Measurements from ENCODE around the gene CIDEC.
"Not testable (repeated sequence)": the region's sequence is repeated elsewhere in the genome, so short reads cannot be mapped to it uniquely, and the experiment has no call there.

CIDEC gene

DNA sequence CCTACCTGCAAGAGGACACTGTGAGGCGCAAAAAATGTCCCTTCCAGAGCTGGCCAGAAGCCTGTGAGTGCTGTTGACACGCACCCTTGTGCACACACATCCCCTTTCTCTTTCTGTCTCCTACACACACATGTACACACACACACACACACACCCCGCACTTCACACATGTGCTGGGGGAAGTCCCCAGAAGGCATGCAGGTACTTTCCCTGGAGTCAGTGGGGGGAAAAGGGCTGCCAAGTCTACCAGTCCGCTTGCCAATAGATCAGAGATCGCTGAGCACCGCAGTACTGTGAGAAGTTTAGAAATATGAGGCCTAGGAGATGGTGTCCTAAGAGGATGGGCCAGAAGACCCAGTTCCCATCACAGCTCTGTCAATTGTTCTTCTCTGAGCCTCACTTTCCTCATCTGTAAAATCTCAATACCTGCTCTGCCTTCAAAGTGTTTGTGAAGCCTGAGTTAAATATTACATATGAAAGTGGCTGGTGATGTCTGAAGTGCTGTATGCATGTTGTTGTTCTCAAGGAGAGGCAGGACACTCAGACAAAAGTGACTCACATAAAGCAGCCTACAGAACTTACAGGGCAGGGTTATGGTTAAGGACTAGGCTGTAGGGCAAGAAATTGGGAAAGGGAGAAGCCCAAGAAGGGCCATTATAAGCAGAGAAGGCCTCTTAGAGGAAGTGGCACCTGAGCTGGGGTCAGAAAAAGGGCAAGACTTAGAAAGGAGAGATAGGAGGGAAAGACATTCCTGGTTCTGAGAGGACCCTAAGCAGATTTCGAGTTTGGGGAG lies 29.4 kb upstream of the CIDEC start:
- H3K4me3 ChIP-seq (ENCODE audit: low read length), result no peak overlapping the region
- no peak for TF ChIP-seq ZNF274 (IDR thresholded peaks at IDR 0.05; ENCODE audit: low read depth, low read length)

- TF ChIP-seq ZNF274 (IDR thresholded peaks at IDR 0.05; ENCODE audit: low read depth, low read length), result no peak
- no peak overlapping the region for H3K4me3 ChIP-seq (ENCODE audit: low read length)
Measured at GRCh38 chr3:9908286-9908685, 28.2 kb upstream of the CIDEC start.

DNA sequence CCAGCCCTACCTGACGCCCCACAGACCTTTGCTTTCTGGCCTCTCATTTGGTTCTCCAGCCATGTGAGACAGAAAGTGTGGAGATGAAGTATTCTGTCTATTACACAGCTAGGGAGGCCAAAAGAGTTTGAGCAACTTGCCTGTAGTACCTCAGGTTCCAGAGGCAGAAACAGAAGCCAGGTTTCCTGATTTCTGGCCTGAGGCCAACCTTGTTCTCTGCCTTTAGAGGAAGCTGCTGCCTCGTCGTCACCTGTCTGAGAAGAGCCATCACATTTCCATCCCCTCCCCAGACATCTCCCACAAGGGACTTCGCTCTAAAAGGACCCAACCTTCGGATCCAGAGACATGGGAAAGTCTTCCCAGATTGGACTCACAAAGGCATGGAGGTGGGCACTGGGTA lies 26.4 kb upstream of the CIDEC start:
- H3K4me3 ChIP-seq (ENCODE audit: low read length), result no peak overlapping the region
- TF ChIP-seq ZNF274 (IDR thresholded peaks at IDR 0.05; ENCODE audit: low read depth, low read length), result no peak

DNA sequence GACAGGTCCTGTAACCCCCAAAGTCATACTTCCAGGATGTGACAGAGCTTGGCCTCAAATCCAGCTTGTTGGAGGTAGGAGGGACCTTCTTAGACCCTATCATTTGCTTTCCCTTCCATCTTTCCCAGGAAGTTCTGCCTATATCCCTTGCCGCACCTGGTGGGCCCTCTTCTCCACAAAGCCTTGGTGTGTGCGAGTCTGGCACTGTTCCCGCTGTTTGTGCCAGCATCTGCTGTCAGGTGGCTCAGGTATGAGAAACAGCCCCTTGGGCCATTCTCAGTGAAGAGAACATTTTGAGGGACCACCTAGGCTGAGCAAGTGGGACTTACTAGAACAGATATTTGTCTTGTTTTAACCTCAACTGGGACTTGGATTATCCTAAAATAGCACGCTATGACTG lies 23.9 kb upstream of the CIDEC start:
- no peak for TF ChIP-seq ZNF274 (IDR thresholded peaks at IDR 0.05; ENCODE audit: low read depth, low read length)
- no peak overlapping the region for H3K4me3 ChIP-seq (ENCODE audit: low read length)

DNA sequence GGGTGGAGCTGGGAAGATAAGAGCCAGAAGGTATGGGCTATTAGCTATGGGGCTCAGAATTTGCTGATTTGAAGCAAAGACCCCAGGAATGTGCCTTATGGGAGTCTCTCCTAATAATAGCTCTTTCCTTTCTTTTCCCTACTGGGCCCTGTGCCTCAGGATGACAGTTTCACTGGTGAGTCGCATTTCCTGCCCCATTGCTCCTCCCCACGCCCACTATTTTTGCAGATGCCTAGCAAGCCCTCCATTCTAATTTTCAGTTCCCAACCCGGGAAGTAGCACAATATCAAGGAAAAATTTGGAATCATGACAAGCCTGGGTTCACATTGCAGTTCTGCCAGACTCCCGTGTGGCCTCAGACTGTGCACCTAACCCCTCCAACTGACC lies 23.2 kb upstream of the CIDEC start:
- no peak for TF ChIP-seq ZNF274 (IDR thresholded peaks at IDR 0.05; ENCODE audit: low read depth, low read length)
- H3K4me3 ChIP-seq (ENCODE audit: low read length), result no peak overlapping the region

DNA sequence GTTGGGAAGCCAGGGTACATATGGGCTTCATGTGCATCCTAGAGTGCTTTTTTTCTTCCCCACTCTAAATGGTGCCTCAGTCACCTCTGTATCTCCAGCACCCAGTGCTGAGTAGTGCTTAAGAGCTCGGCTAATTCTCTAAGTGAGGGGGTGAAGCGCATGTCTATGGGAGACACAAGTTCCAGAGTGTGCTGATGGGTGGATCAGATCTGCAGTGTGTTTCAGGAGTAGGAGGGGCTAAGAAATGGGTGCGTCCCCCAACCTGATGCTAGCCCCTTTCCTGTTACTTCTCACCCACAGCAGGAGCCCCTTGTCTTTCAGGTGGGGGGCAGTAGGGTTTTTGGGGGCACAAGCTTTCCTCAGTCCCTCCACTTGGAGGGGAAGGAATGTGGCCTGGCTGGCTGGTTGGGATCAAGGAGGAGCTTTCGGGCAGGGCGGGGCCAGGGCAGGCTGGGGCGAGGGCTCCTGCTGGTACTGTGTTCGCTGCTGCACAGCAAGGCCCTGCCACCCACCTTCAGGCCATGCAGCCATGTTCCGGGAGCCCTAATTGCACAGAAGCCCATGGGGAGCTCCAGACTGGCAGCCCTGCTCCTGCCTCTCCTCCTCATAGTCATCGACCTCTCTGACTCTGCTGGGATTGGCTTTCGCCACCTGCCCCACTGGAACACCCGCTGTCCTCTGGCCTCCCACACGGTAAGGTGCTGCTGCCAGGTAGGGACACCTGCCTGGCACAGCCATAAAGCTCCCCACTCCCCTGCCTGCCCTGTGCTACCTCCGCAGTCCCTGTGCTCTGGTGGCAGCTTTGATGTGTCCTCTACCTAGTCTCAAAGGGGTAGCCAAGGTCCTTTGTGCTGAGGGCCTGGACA lies 22.6 kb upstream of the CIDEC start, which contains the start of gene IL17RE:
Gene IL17RE, plus strand, starts transcription at position 477 of the 866 bp plus-strand sequence. Its CDS starts 85 bp downstream, at position 562.
- TF ChIP-seq ZNF274 (IDR thresholded peaks at IDR 0.05; ENCODE audit: low read depth, low read length), result no peak
- H3K4me3 ChIP-seq (ENCODE audit: low read length), result no peak within 1 kb of the TSS

DNA sequence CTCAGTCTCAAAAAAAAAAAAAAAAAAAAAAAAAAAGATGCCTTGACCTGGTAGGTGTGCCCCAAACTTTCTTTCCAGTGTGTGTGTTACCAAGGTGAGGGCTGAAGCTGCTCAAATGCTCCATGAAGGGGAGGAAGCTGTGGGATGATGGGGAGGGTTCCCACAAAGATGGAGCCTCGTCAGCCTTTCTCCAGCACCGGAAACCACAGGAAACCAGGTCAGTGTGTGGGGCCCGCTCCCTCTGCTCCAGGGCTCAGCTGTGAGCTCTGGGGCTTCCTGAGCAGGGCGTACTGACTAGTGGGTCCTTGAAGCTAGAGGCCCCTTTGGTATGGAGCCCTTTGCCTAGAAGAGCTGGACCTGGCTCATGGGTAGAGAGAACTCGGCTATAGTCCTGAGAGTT lies 21.9 kb upstream of the CIDEC start:
- TF ChIP-seq ZNF274 (IDR thresholded peaks at IDR 0.05; ENCODE audit: low read depth, low read length), result no peak
- H3K4me3 ChIP-seq (ENCODE audit: low read length), result no peak overlapping the region

DNA sequence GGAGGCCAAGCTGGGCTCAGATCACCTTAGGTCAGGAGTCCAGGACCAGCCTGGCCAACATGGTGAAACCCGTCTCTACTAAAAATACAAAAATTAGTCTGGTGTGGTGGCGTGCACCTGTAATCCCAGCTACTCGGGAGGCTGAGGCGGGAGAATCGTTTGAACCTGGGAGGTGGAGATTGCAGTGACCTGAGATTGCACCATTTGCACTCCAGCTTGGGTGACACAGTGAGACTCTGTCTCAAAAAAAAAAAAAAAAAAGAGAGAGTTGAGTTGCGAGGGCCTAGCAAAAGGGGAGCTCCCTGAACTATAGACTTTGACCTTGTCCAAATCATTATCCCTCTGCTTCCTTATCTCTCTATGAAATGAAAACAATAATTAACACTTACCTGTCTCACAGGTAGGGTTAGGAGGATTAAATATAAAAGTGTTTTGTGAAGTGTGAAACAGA lies 20.9 kb upstream of the CIDEC start:
- not testable (repeated sequence) for H3K4me3 ChIP-seq (ENCODE audit: low read length)

DNA sequence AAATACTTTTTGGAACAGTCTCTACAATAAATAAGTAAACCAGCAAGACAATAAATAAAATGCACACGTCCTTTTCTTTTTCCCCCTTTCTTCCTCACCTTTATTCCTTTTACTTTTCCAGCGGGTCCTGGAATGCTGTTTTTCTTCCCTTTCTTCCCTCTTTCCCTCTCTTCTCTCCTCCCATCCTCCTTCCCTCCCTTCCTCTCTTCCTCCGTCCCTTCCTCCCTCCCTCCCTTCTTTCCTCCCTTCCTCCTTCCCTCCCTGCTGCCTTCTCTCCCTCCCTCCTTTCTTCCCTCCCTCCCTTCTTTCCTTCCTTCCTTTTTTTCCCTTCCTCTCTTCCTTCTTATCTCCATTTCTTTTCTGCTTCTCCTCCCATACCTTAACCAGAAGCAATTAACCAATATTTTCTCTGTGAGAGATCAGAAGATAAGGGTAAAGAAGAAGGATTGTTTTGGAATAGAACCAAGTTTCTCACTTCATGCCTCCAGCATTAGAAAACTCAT lies 19.3 kb upstream of the CIDEC start:
- TF ChIP-seq ZNF274 (IDR thresholded peaks at IDR 0.05; ENCODE audit: low read depth, low read length), result no peak
- no peak overlapping the region for H3K4me3 ChIP-seq (ENCODE audit: low read length)

DNA sequence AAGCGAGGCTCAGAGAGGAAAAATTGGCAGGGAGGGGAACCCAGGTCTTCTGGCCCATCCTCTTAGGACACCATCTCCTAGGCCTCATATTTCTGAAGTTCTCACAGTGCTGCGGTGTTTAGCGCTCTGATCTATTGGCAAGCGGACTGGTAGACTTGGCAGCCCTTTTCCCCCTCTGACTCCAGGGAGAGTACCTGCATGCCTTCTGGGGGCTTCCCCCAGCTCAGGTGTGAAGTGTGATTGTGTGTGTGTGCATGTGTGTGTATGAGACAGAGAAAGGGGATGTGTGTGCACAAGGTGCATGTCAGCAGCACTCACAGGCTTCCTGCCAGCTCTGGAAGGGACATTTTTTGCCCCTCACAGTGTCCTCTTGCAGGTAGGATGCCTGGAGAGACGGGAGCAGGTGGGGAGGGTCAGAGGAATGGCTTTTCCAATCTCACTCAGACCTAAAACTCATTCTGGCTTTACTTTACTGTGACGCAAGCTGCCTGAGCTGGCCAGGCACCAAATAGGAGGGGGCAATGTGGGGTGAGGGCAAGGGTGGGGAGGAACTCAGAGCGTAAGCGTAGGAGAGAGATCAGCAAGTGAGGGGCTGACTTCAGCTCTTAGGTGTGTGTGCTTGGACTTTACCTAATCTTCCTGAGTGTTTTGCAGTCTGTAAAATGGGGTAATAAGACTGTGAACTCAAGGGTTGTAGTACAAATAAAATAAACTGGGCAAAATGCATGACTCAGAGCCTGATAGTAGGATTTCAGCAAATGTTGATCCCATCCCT lies 18.6 kb upstream of the CIDEC start:
- TF ChIP-seq ZNF274 (IDR thresholded peaks at IDR 0.05; ENCODE audit: low read depth, low read length), result no peak

GRCh38 chr3:9897408-9898372 lies 17.6 kb upstream of the CIDEC start:
- no peak overlapping the region; the same call in 1 of the 2 replicates for H3K4me3 ChIP-seq (ENCODE audit: low read length)
- TF ChIP-seq ZNF274 (IDR thresholded peaks at IDR 0.05; ENCODE audit: low read depth, low read length), result no peak

More for the DNA sequence above, 18.6 kb upstream of the CIDEC start:
- no peak overlapping the region for H3K4me3 ChIP-seq (ENCODE audit: low read length)

DNA sequence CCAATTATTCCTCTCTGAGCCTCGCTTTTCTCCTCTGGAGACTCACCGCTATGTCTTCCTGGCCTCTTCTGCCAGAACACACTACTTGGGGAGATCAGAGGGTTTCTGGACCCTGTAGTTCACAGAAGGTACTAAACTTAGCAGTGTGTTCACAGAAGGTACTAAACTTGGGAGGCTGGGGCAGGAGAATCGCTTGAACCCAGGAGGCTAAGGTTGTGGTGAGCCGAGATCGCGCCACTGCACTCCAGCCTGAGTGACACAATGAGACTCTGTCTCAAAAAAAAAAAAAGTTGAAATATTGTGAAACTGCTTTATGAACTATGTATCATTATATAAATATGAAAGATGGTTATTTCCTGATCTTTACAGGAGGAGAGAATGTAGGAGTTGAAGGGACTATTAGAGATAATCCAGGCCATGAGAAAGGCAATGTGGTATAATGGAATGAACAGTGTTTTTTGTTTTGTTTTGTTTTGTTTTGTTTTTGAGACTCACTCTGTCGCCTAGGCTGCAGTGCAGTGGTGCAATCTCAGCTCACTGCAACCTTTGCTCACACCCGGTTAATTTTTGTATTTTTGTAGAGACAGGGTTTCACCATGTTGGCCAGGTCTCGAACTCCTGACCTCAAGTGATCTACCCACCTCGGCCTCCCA lies 16.8 kb upstream of the CIDEC start:
- H3K4me3 ChIP-seq (ENCODE audit: low read length), result not testable (repeated sequence)

DNA sequence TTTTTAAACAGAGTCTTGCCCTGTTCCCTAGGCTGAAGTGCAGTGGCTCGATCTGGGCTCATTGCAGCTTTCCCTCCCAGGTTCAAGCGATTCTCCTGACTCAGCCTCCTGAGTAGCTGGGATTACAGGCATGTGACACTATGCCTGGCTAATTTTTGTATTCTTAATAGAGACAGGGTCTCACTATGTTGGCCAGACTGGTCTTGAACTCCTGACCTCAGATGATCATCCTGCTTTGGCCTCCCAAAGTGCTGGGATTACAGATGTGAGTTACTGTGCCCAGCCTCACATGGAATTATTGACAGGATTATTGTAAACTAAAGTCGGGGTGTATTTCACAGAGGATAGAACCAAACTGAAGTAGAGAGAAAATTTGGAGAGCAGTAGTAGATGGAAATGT lies 15.7 kb upstream of the CIDEC start:
- not testable (repeated sequence) for H3K4me3 ChIP-seq (ENCODE audit: low read length)

All from GM08714 (cell line).